ENCODE data around the gene RFC4.

Gene RFC4

DNA sequence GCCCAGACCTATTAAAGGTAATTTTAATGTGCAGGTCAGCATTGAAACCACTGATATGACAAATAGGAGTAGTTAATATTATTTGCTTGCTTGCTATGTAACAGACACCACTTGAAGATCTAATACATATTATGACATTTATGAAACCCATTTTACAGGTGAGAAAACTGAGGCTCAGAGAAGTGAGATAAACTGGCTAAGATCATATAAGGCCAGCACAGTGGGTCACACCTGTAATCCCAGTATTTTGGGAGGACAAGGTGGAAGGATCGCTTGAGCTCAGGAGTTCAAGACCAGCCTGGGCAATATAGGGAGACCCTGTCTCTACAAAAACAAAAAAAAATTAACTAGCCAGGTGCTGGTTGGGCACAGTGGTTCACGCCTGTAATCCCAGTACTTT lies 56.0 kb downstream of the RFC4 start:
- no peak for DNase-seq (ENCODE audit: low read depth in 3 of 3)

- DNase-seq (ENCODE audit: low read depth in 3 of 3) = no peak
Observed at GRCh38 chr3:186746008-186746407, 60.3 kb downstream of the RFC4 start.

GRCh38 chr3:186743666-186744065 lies 62.6 kb downstream of the RFC4 start:
- DNase-seq (ENCODE audit: low read depth in 3 of 3) = no peak

- no peak for DNase-seq (ENCODE audit: low read depth in 3 of 3)
Observed at GRCh38 chr3:186742618-186743380, 63.5 kb downstream of the RFC4 start.
